ENCODE results near the gene ALS2CL. TPM values are rescaled to one million over a fixed set of nuclear protein-coding genes. Genes with fewer than 3 reads are reported as not detected.

Gene ALS2CL
- total and polyA plus RNA-seq, 2 experiments from 2014 or later, result 2.0 to 3.1 TPM

GRCh38 chr3:46713050-46713897 lies 19.8 kb upstream of the ALS2CL start:
- Histone ChIP-seq H3K79me2 (ENCODE audit: insufficient read depth) (no peaks in the 10 kb centered on the region), H3F3A (ENCODE audit: insufficient read depth) (no peaks in the 10 kb centered on the region), H3K27ac (no peak overlapping the region), H2AFZ (no peak overlapping the region), H3K9ac (no peak overlapping the region), H4K20me1 (ENCODE audit: insufficient read depth) (no peaks in the 10 kb centered on the region), H3K9me2 (ENCODE audit: insufficient read depth) (no peaks in the 10 kb centered on the region), H3K4me3 (no peak overlapping the region), H3K27me3 (replicated peaks; ENCODE audit: insufficient read depth) (no peaks in the 10 kb centered on the region), H3K4me2 (ENCODE audit: unreplicated experiment) (no peak overlapping the region), H3K36me3 (ENCODE audit: low read depth) (no peaks in the 10 kb centered on the region), H3K4me1 (ENCODE audit: insufficient read depth) (no peaks in the 10 kb centered on the region), H3K9me3 (ENCODE audit: low read depth) (no peaks in the 10 kb centered on the region)
- DNase-seq, result no peak
- TF ChIP-seq EZH2phosphoT487 (IDR thresholded peaks at IDR 0.05; ENCODE audit: insufficient read depth, low read depth), result no peak
- 61 to 80% methylated on average over 10 to 14 of the region's 14 CpGs for WGBS, 2 experiments (ENCODE audit: low coverage in 1 of 2, low lambda C conversion rate in 2 of 2, missing lambda C conversion rate in 2 of 2)
- in situ Hi-C loops (cut with MboI), result loop anchor here (10.0 to 25.0 kb wide), 2 partner anchors 182 to 649 kb away; no protein-coding TSS in a partner anchor

- no peak for DNase-seq
- H3K27ac ChIP-seq, result no peak overlapping the region
- in situ Hi-C loops (cut with MboI), result loop anchor here (10.0 to 25.0 kb wide), 2 partner anchors 182 to 650 kb away; no protein-coding TSS in a partner anchor
- H3K9me2 ChIP-seq (ENCODE audit: insufficient read depth), result no peaks in the 10 kb centered on the region
- no peaks in the 10 kb centered on the region for H3K27me3 ChIP-seq (replicated peaks; ENCODE audit: insufficient read depth)
- no peaks in the 10 kb centered on the region for H3K4me1 ChIP-seq (ENCODE audit: insufficient read depth)
- WGBS, 2 experiments (ENCODE audit: low coverage in 1 of 2, low lambda C conversion rate in 2 of 2, missing lambda C conversion rate in 2 of 2), result 70 to 74% methylated on average over 9 to 13 of the region's 13 CpGs
- H3K4me2 ChIP-seq (ENCODE audit: unreplicated experiment), result no peak overlapping the region
- no peak overlapping the region for H3K4me3 ChIP-seq
- TF ChIP-seq EZH2phosphoT487 (IDR thresholded peaks at IDR 0.05; ENCODE audit: insufficient read depth, low read depth) (no peak), EZH2 (IDR thresholded peaks at IDR 0.05; ENCODE audit: insufficient read depth, poor library complexity, severe bottlenecking) (no peak)
- no peaks in the 10 kb centered on the region for H3F3A ChIP-seq (ENCODE audit: insufficient read depth)
- H3K9ac ChIP-seq, result no peak overlapping the region
- H2AFZ ChIP-seq, result no peak overlapping the region
- no peaks in the 10 kb centered on the region for H3K9me3 ChIP-seq (ENCODE audit: low read depth)
- no peaks in the 10 kb centered on the region for H4K20me1 ChIP-seq (ENCODE audit: insufficient read depth)
- no peaks in the 10 kb centered on the region for H3K79me2 ChIP-seq (ENCODE audit: insufficient read depth)
- no peaks in the 10 kb centered on the region for H3K36me3 ChIP-seq (ENCODE audit: low read depth)
Measured at GRCh38 chr3:46712191-46713049, 18.9 kb upstream of the ALS2CL start.

- in situ Hi-C loops (cut with MboI), result loop anchor here (10.0 to 25.0 kb wide), 2 partner anchors 183 to 651 kb away; no protein-coding TSS in a partner anchor
- 71 to 76% methylated on average over 7 of the region's 7 CpGs for WGBS, 2 experiments (ENCODE audit: low coverage in 1 of 2, low lambda C conversion rate in 2 of 2, missing lambda C conversion rate in 2 of 2)
- no peaks in the 10 kb centered on the region for H3K36me3 ChIP-seq (ENCODE audit: low read depth)
- H3K27me3 ChIP-seq (replicated peaks; ENCODE audit: insufficient read depth), result no peaks in the 10 kb centered on the region
- H3K27ac ChIP-seq, result no peak overlapping the region
- H2AFZ ChIP-seq, result no peak overlapping the region
- no peak overlapping the region for H3K9ac ChIP-seq
- no peak for DNase-seq
- H3K9me2 ChIP-seq (ENCODE audit: insufficient read depth), result no peaks in the 10 kb centered on the region
- H3K9me3 ChIP-seq (ENCODE audit: low read depth), result no peaks in the 10 kb centered on the region
- H3K4me2 ChIP-seq (ENCODE audit: unreplicated experiment), result no peak overlapping the region
- H4K20me1 ChIP-seq (ENCODE audit: insufficient read depth), result no peaks in the 10 kb centered on the region
- H3K4me1 ChIP-seq (ENCODE audit: insufficient read depth), result no peaks in the 10 kb centered on the region
- H3K79me2 ChIP-seq (ENCODE audit: insufficient read depth), result no peaks in the 10 kb centered on the region
- H3F3A ChIP-seq (ENCODE audit: insufficient read depth), result no peaks in the 10 kb centered on the region
- no peak overlapping the region for H3K4me3 ChIP-seq
- no peak for TF ChIP-seq EZH2phosphoT487 (IDR thresholded peaks at IDR 0.05; ENCODE audit: insufficient read depth, low read depth)
- no peak for TF ChIP-seq EZH2 (IDR thresholded peaks at IDR 0.05; ENCODE audit: insufficient read depth, poor library complexity, severe bottlenecking)
Measured at GRCh38 chr3:46711760-46712159, 18.3 kb upstream of the ALS2CL start.

GRCh38 chr3:46711305-46711704 lies 17.8 kb upstream of the ALS2CL start:
- in situ Hi-C loops (cut with MboI), result loop anchor here (10.0 to 25.0 kb wide), 2 partner anchors 183 to 651 kb away; no protein-coding TSS in a partner anchor
- no peaks in the 10 kb centered on the region for H3K36me3 ChIP-seq (ENCODE audit: low read depth)
- no peaks in the 10 kb centered on the region for H4K20me1 ChIP-seq (ENCODE audit: insufficient read depth)
- H3K27me3 ChIP-seq (replicated peaks; ENCODE audit: insufficient read depth), result no peaks in the 10 kb centered on the region
- H3K27ac ChIP-seq, result no peak overlapping the region
- H2AFZ ChIP-seq, result no peak overlapping the region
- no peak for DNase-seq
- H3K4me2 ChIP-seq (ENCODE audit: unreplicated experiment), result no peak overlapping the region
- no peaks in the 10 kb centered on the region for H3K79me2 ChIP-seq (ENCODE audit: insufficient read depth)
- H3K4me1 ChIP-seq (ENCODE audit: insufficient read depth), result no peaks in the 10 kb centered on the region; the same call in 1 of the 2 replicates
- no peak overlapping the region for H3K4me3 ChIP-seq
- no peak overlapping the region for H3K9ac ChIP-seq
- 66 to 88% methylated on average over 2 of the region's 2 CpGs for WGBS, 2 experiments (ENCODE audit: low coverage in 1 of 2, low lambda C conversion rate in 2 of 2, missing lambda C conversion rate in 2 of 2)
- no peak for TF ChIP-seq EZH2phosphoT487 (IDR thresholded peaks at IDR 0.05; ENCODE audit: insufficient read depth, low read depth)
- no peak for TF ChIP-seq EZH2 (IDR thresholded peaks at IDR 0.05; ENCODE audit: insufficient read depth, poor library complexity, severe bottlenecking)
- no peaks in the 10 kb centered on the region for H3F3A ChIP-seq (ENCODE audit: insufficient read depth)
- no peaks in the 10 kb centered on the region for H3K9me2 ChIP-seq (ENCODE audit: insufficient read depth)
- H3K9me3 ChIP-seq (ENCODE audit: low read depth), result no peaks in the 10 kb centered on the region

All from GM23248 (cell line).